ENCODE measurements around the gene MYMK.

The MYMK gene

GRCh38 chr9:133538176-133538575 is 13.4 kb upstream of the MYMK start:
- H3K27me3 ChIP-seq (ENCODE audit: control insufficient read depth, low read length): peaks cover 40% of the 10 kb centered on the region
- no peak overlapping the region for H3K4me3 ChIP-seq (ENCODE audit: low read length)
- no peaks in the 10 kb centered on the region for H4K20me1 ChIP-seq (ENCODE audit: control insufficient read depth, insufficient read depth, low read depth, low read length)
- no peaks in the 10 kb centered on the region for H3K9me3 ChIP-seq (ENCODE audit: control insufficient read depth, insufficient read depth, low read length)
- no peaks in the 10 kb centered on the region for H3K9me2 ChIP-seq (replicated peaks; ENCODE audit: control insufficient read depth, low read length)
- no peak overlapping the region for H3K27ac ChIP-seq (ENCODE audit: low read depth, low read length)
- no peak overlapping the region for H3K4me2 ChIP-seq (ENCODE audit: low read length)
- no peaks in the 10 kb centered on the region for H3F3A ChIP-seq (ENCODE audit: control insufficient read depth, insufficient read depth)
- TF ChIP-seq EZH2phosphoT487 (IDR thresholded peaks at IDR 0.05; ENCODE audit: borderline replicate concordance, low read length): no peak
- TF ChIP-seq CTCF (IDR thresholded peaks at IDR 0.05; ENCODE audit: low read depth, low read length, poor library complexity, severe bottlenecking): no peak
- H3K4me1 ChIP-seq (ENCODE audit: control insufficient read depth, low read length): peaks cover 17% of the 10 kb centered on the region
- no peaks in the 10 kb centered on the region for H3K79me2 ChIP-seq (ENCODE audit: control insufficient read depth, low read length)
- H3K36me3 ChIP-seq (ENCODE audit: control insufficient read depth, low read length): no peaks in the 10 kb centered on the region

- no peaks in the 10 kb centered on the region for H3K9me3 ChIP-seq (ENCODE audit: control insufficient read depth, insufficient read depth, low read length)
These were observed 12.5 kb upstream of the MYMK start for GRCh38 chr9:133537257-133537656.

GRCh38 chr9:133536536-133536935 is 11.8 kb upstream of the MYMK start:
- H3K4me2 ChIP-seq (ENCODE audit: low read length): no peak overlapping the region
- H3K4me1 ChIP-seq (ENCODE audit: control insufficient read depth, low read length): peaks cover 23% of the 10 kb centered on the region
- peaks cover 40% of the 10 kb centered on the region for H3K27me3 ChIP-seq (ENCODE audit: control insufficient read depth, low read length)
- TF ChIP-seq EZH2phosphoT487 (IDR thresholded peaks at IDR 0.05; ENCODE audit: borderline replicate concordance, low read length) (no peak), CTCF (IDR thresholded peaks at IDR 0.05; ENCODE audit: low read depth, low read length, poor library complexity, severe bottlenecking) (no peak)
- no peaks in the 10 kb centered on the region for H3K79me2 ChIP-seq (ENCODE audit: control insufficient read depth, low read length)
- no peaks in the 10 kb centered on the region for H3K9me2 ChIP-seq (replicated peaks; ENCODE audit: control insufficient read depth, low read length)
- no peaks in the 10 kb centered on the region for H3K9me3 ChIP-seq (ENCODE audit: control insufficient read depth, insufficient read depth, low read length)
- H3K4me3 ChIP-seq (ENCODE audit: low read length): no peak overlapping the region
- no peak overlapping the region for H3K27ac ChIP-seq (ENCODE audit: low read depth, low read length)
- no peaks in the 10 kb centered on the region for H3K36me3 ChIP-seq (ENCODE audit: control insufficient read depth, low read length)
- H4K20me1 ChIP-seq (ENCODE audit: control insufficient read depth, insufficient read depth, low read depth, low read length): no peaks in the 10 kb centered on the region
- no peaks in the 10 kb centered on the region for H3F3A ChIP-seq (ENCODE audit: control insufficient read depth, insufficient read depth)

More at GRCh38 chr9:133537257-133537656, 12.5 kb upstream of the MYMK start:
- Histone ChIP-seq H3F3A (ENCODE audit: control insufficient read depth, insufficient read depth) (no peaks in the 10 kb centered on the region), H3K79me2 (ENCODE audit: control insufficient read depth, low read length) (no peaks in the 10 kb centered on the region), H3K4me2 (ENCODE audit: low read length) (no peak overlapping the region), H4K20me1 (ENCODE audit: control insufficient read depth, insufficient read depth, low read depth, low read length) (no peaks in the 10 kb centered on the region), H3K9me2 (replicated peaks; ENCODE audit: control insufficient read depth, low read length) (no peaks in the 10 kb centered on the region), H3K36me3 (ENCODE audit: control insufficient read depth, low read length) (no peaks in the 10 kb centered on the region), H3K27me3 (ENCODE audit: control insufficient read depth, low read length) (peaks cover 40% of the 10 kb centered on the region), H3K27ac (ENCODE audit: low read depth, low read length) (no peak overlapping the region), H3K4me1 (ENCODE audit: control insufficient read depth, low read length) (peaks cover 23% of the 10 kb centered on the region), H3K4me3 (ENCODE audit: low read length) (no peak overlapping the region)
- no peak for TF ChIP-seq EZH2phosphoT487 (IDR thresholded peaks at IDR 0.05; ENCODE audit: borderline replicate concordance, low read length)
- TF ChIP-seq CTCF (IDR thresholded peaks at IDR 0.05; ENCODE audit: low read depth, low read length, poor library complexity, severe bottlenecking): no peak

All from DOHH2 (cell line).